Peyer's patch (tissue), 4 donors: ENCODE data around the gene DEK.

Experiments used
- CTCF ChIP-seq, 6 experiments: fragments of 450-650 bp in 4 of 6; fragments of 200-600 bp in 2 of 6; sonication (generic) in 1 of 6; IDR thresholded peaks; one replicate each; pipeline ENCODE4 v1.5.1; 2017 to 2019; ENCODE audit warnings: antibody characterized with exemption in 6 of 6, mild to moderate bottlenecking in 3 of 6, moderate library complexity in 1 of 6
- POLR2A ChIP-seq, 2 donors: fragments of 450-650 bp; IDR thresholded peaks; one replicate each; pipeline ENCODE4 v1.5.1; 2017; ENCODE audit warnings: antibody characterized with exemption in 2 of 2, mild to moderate bottlenecking in 2 of 2, moderate library complexity in 2 of 2

GRCh38 chr6:18218233-18218632 is 46.1 kb downstream of the DEK start:
- TF ChIP-seq CTCF (IDR thresholded peaks at IDR 0.05) (no peak), POLR2A (IDR thresholded peaks at IDR 0.05) (no peak)
